ENCODE data around the gene PHF5A. TPM values are rescaled to one million over a fixed set of nuclear protein-coding genes. Genes with fewer than 3 reads are reported as not detected.

Gene PHF5A
- total and polyA plus RNA-seq, 12 donors = 18.2 to 50.8 (median 29.3) TPM

DNA sequence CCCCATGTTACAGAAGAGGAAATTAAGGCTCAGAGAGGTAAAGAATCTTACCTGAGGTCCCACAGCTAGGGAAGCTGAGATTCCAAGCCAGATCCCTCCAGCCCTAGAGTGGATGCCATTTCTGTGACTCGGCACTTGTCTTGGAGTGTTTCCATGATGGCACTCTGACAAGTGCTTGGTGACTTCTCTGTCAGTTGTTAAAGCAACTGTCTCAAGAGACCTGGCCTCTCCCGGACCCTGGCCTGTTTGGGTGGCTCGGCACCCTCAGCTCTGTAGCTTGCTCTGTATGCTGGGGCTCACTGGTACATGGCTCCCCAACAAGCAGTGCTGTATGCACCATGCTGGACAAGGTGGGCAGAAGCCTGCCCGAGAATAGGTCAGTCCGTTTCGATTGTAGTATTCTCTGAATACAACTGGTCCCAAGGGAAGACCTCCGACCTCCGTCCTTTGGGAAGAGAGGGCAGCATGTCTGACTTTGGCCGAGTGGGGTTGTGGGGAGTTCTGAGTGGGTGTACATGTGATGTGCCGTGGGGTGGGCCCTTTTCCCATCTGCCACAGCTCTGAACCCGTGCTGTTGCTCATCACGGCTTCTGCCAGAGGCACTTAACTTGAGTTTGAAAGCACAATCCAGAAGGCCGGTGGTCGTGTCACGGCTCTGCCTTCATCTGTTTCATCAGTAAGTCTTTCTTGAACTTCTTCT, 12.8 kb upstream of the PHF5A start:
- Histone ChIP-seq H3K9me3 (replicated peaks in 1 of 3) (no peaks in the 10 kb centered on the region), H3K36me3 (replicated peaks in 1 of 2) (peaks cover 0 to 5% of the 10 kb centered on the region in 2 donors), H3K27me3 (no peaks in the 10 kb centered on the region), H3K4me3 (no peak overlapping the region), H3K27ac (peak overlapping the region in 4 of 5 donors; percentile 11 to 91 (median 74)), H3K4me1 (replicated peaks in 1 of 2) (peaks cover 28 to 39% of the 10 kb centered on the region in 2 donors)
- peak; percentile 72 to 87 (median 80) for DNase-seq
- TF ChIP-seq POLR2A (IDR thresholded peaks at IDR 0.05) = no peak
- TF ChIP-seq, protein P1, sequence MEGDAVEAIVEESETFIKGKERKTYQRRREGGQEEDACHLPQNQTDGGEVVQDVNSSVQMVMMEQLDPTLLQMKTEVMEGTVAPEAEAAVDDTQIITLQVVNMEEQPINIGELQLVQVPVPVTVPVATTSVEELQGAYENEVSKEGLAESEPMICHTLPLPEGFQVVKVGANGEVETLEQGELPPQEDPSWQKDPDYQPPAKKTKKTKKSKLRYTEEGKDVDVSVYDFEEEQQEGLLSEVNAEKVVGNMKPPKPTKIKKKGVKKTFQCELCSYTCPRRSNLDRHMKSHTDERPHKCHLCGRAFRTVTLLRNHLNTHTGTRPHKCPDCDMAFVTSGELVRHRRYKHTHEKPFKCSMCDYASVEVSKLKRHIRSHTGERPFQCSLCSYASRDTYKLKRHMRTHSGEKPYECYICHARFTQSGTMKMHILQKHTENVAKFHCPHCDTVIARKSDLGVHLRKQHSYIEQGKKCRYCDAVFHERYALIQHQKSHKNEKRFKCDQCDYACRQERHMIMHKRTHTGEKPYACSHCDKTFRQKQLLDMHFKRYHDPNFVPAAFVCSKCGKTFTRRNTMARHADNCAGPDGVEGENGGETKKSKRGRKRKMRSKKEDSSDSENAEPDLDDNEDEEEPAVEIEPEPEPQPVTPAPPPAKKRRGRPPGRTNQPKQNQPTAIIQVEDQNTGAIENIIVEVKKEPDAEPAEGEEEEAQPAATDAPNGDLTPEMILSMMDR (IDR thresholded peaks at IDR 0.05) = no peak
- WGBS, 4 donors = 68 to 80% (median 74%) methylated on average over 11 to 15 of the region's 15 CpGs
- intact Hi-C loops (cut with DNase I) = no loop called here

DNA sequence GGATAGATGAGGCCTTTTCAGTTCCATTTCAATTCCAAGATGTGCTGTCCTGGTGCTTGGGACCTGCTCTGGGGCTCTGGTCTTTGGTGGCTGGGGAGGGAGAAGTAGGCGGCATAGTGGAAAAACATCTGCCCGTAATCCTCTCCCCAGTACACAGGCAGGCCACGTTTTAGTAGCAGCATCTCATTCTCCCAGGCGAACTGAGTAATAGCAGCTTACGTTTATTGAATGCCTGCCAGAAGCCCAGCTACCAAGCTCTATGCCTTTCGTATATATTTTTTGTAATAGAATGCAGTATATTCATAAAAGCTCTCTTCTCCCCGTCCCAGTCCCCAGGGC, 11.9 kb upstream of the PHF5A start:
- Histone ChIP-seq H3K27me3 (no peaks in the 10 kb centered on the region), H3K36me3 (replicated peaks in 1 of 2) (peaks cover 0 to 5% of the 10 kb centered on the region in 2 donors), H3K9me3 (replicated peaks in 1 of 3) (no peaks in the 10 kb centered on the region), H3K4me3 (no peak overlapping the region), H3K4me1 (replicated peaks in 1 of 2) (peaks cover 28 to 39% of the 10 kb centered on the region in 2 donors), H3K27ac (peak overlapping the region in 3 of 5 donors; percentile 63 to 91 (median 86))
- intact Hi-C loops (cut with DNase I) = no loop called here
- no peak for DNase-seq
- no peak for TF ChIP-seq POLR2A (IDR thresholded peaks at IDR 0.05)
- TF ChIP-seq, protein P1 (IDR thresholded peaks at IDR 0.05) = no peak
- WGBS, 4 donors = 58 to 71% (median 66%) methylated on average over 7 of the region's 7 CpGs

GRCh38 chr22:41479671-41480396, 11.3 kb upstream of the PHF5A start:
- WGBS, 4 donors = 73 to 78% (median 76%) methylated on average over 5 to 6 of the region's 6 CpGs
- H3K4me3 ChIP-seq = no peak overlapping the region
- DNase-seq = no peak
- peaks cover 33 to 44% of the 10 kb centered on the region in 2 donors for H3K4me1 ChIP-seq (replicated peaks in 1 of 2)
- peaks cover 0 to 5% of the 10 kb centered on the region in 2 donors for H3K36me3 ChIP-seq (replicated peaks in 1 of 2)
- TF ChIP-seq, protein P1 (IDR thresholded peaks at IDR 0.05) = no peak
- no peak for TF ChIP-seq POLR2A (IDR thresholded peaks at IDR 0.05)
- H3K27ac ChIP-seq = peak overlapping the region; percentile 49 to 91 (median 77)
- no peaks in the 10 kb centered on the region for H3K27me3 ChIP-seq
- intact Hi-C loops (cut with DNase I) = no loop called here
- no peaks in the 10 kb centered on the region for H3K9me3 ChIP-seq (replicated peaks in 1 of 3)

GRCh38 chr22:41478891-41479521, 10.5 kb upstream of the PHF5A start:
- 40 to 54% (median 43%) methylated on average over 6 to 7 of the region's 7 CpGs for WGBS, 4 donors
- Histone ChIP-seq H3K36me3 (replicated peaks in 1 of 2) (peaks cover 0 to 5% of the 10 kb centered on the region in 2 donors), H3K27ac (peak overlapping the region; percentile 55 to 91 (median 77)), H3K4me1 (replicated peaks in 1 of 2) (peaks cover 34 to 46% of the 10 kb centered on the region in 2 donors), H3K9me3 (replicated peaks in 1 of 3) (no peaks in the 10 kb centered on the region), H3K27me3 (no peaks in the 10 kb centered on the region), H3K4me3 (no peak overlapping the region)
- intact Hi-C loops (cut with DNase I) = no loop called here
- peak; percentile 66 to 91 (median 83) for DNase-seq
- TF ChIP-seq, protein P1 (IDR thresholded peaks at IDR 0.05) = no peak
- TF ChIP-seq POLR2A (IDR thresholded peaks at IDR 0.05) = peak in 1 of 2 donors; percentile 19

Data from adrenal gland (tissue), 12 donors.